H1 (cell line): Measurements from ENCODE around the gene ABHD16A. TPM values are rescaled to one million over a fixed set of nuclear protein-coding genes. Genes with fewer than 3 reads are reported as not detected.

Experiments used
- CTCF ChIA-PET: fragments of 300-600 bp; sonication (Branson Sonifier 250); formaldehyde crosslinking; loops from one replicate; lab custom pipeline; 2021; ENCODE audit not compliant: partially characterized antibody; lab: Charles Lee
- POLR2A ChIA-PET: fragments of 300-600 bp; sonication (Branson Sonifier 250); formaldehyde crosslinking; loops from one replicate; lab custom pipeline; 2021; ENCODE audit warnings: inconsistent platforms; ENCODE audit not compliant: partially characterized antibody; lab: Charles Lee
- DNase-seq, 2 experiments: peaks; one replicate each; pipeline versions ENCODE4 v3.0.0 to v3.0.0-alpha.2; 2010 to 2022; ENCODE audit warnings: low spot score in 2 of 2, low read depth in 1 of 2, mixed read lengths in 1 of 2
- FAIRE-seq: peaks from 2 replicates; lab custom pipeline; 2011; peaks lifted over from hg19 to GRCh38; lab: Jason Lieb, UNC
- H2AFZ ChIP-seq: 2 replicates; pipeline ENCODE4 v1.8.1; 2012; ENCODE audit warnings: low read length, inconsistent platforms
- H2AK5ac ChIP-seq: 2 replicates; pipeline ENCODE4 v1.6.1; 2013; ENCODE audit warnings: low read depth, low read length
- H2BK120ac ChIP-seq: replicated peaks from 2 replicates; pipeline ENCODE3; 2013; ENCODE audit warnings: low read depth, low read length, inconsistent platforms
- H2BK12ac ChIP-seq: 2 replicates; pipeline ENCODE4 v1.6.1; 2013; ENCODE audit warnings: low read depth, low read length
- H2BK15ac ChIP-seq: 2 replicates; pipeline ENCODE4 v1.6.1; 2013; ENCODE audit warnings: low read length
- H2BK20ac ChIP-seq: 2 replicates; pipeline ENCODE4 v1.6.1; 2013; ENCODE audit warnings: low read length
- H2BK5ac ChIP-seq: 2 replicates; pipeline ENCODE4 v1.6.1; 2013; ENCODE audit warnings: low read depth, low read length
- H3K14ac ChIP-seq: 2 replicates; pipeline ENCODE4 v1.6.1; 2013; ENCODE audit warnings: inconsistent platforms; ENCODE audit not compliant: insufficient read length
- H3K18ac ChIP-seq: 2 replicates; pipeline ENCODE4 v1.6.1; 2013; ENCODE audit warnings: low read length; ENCODE audit errors: extremely low read depth
- H3K23ac ChIP-seq: 2 replicates; pipeline ENCODE4 v1.6.1; 2013; ENCODE audit warnings: inconsistent platforms; ENCODE audit not compliant: insufficient read length
- H3K23me2 ChIP-seq: 2 replicates; pipeline ENCODE4 v1.6.1; 2013; ENCODE audit warnings: low read depth, low read length
- H3K27ac ChIP-seq: 2 replicates; pipeline ENCODE4 v1.6.1; 2011; ENCODE audit warnings: low read depth, low read length, inconsistent platforms
- H3K27me3 ChIP-seq, 4 experiments: replicated peaks in 1 of 4; 1 replicate in 1 of 4; 2 replicates in 3 of 4; pipeline versions ENCODE4 v1.6.1 to v1.8.1; 2011 to 2013; ENCODE audit warnings: low read length in 3 of 4, mild to moderate bottlenecking in 3 of 4, inconsistent platforms in 2 of 4, mixed read lengths in 2 of 4, moderate library complexity in 1 of 4; ENCODE audit not compliant: control insufficient read depth in 3 of 4, insufficient read depth in 3 of 4; ENCODE audit errors: extremely low read depth in 1 of 4
- H3K36me3 ChIP-seq, 4 experiments: 2 replicates each; pipeline versions ENCODE4 v1.6.1 to v1.8.1; 2011 to 2013; ENCODE audit warnings: mild to moderate bottlenecking in 4 of 4, low read length in 3 of 4, moderate library complexity in 2 of 4, control low read depth in 1 of 4, inconsistent platforms in 1 of 4; ENCODE audit not compliant: insufficient read depth in 4 of 4, control insufficient read depth in 2 of 4
- H3K4ac ChIP-seq: replicated peaks from 2 replicates; pipeline ENCODE3; 2013; ENCODE audit warnings: low read length, low read depth, mixed read lengths, inconsistent platforms; ENCODE audit not compliant: insufficient read length
- H3K4me1 ChIP-seq, 4 experiments: replicated peaks in 1 of 4; 1 replicate in 1 of 4; 2 replicates in 3 of 4; pipeline versions ENCODE4 v1.6.1 to v1.8.1; 2011 to 2013; ENCODE audit warnings: low read length in 3 of 4, inconsistent platforms in 2 of 4, mixed read lengths in 1 of 4; ENCODE audit not compliant: insufficient read depth in 4 of 4, control insufficient read depth in 3 of 4
- H3K4me2 ChIP-seq, 2 experiments: 2 replicates each; pipeline versions ENCODE4 v1.6.1 to v1.8.1; 2011 to 2013; ENCODE audit warnings: low read depth in 2 of 2, low read length in 2 of 2, control low read depth in 1 of 2, inconsistent platforms in 1 of 2, mild to moderate bottlenecking in 1 of 2; ENCODE audit not compliant: insufficient read depth in 1 of 2
- H3K4me3 ChIP-seq, 4 experiments: fragments of 200-600, 300-600 bp in 1 of 4; sonication (generic), shearing (Covaris generic), sonication (Bioruptor Twin) in 1 of 4; 2 replicates each; pipeline versions ENCODE4 v1.5.1 to v1.8.1; 2011 to 2016; ENCODE audit warnings: low read length in 4 of 4, low read depth in 3 of 4, control low read depth in 2 of 4, inconsistent platforms in 2 of 4, mild to moderate bottlenecking in 2 of 4, mixed read lengths in 1 of 4, moderate library complexity in 1 of 4; ENCODE audit not compliant: insufficient read depth in 2 of 4; ENCODE audit errors: extremely low read depth in 1 of 4
- H3K56ac ChIP-seq: replicated peaks from 2 replicates; pipeline ENCODE3; 2013; ENCODE audit warnings: low read depth, mild to moderate bottlenecking, mixed read lengths, low read length, inconsistent platforms; ENCODE audit not compliant: insufficient read length
- H3K79me1 ChIP-seq: 2 replicates; pipeline ENCODE4 v1.6.1; 2013; ENCODE audit warnings: low read depth, low read length, control low read depth
- H3K79me2 ChIP-seq, 2 experiments: 2 replicates each; pipeline versions ENCODE4 v1.6.1 to v1.8.1; 2012 to 2013; ENCODE audit warnings: low read length in 2 of 2, mild to moderate bottlenecking in 2 of 2, inconsistent platforms in 1 of 2; ENCODE audit not compliant: insufficient read depth in 2 of 2, control insufficient read depth in 1 of 2
- H3K9ac ChIP-seq, 4 experiments: replicated peaks in 1 of 4; 1 replicate in 1 of 4; 2 replicates in 3 of 4; pipeline versions ENCODE4 v1.6.1 to v1.8.1; 2011 to 2013; ENCODE audit warnings: low read depth in 3 of 4, low read length in 3 of 4, control low read depth in 2 of 4, mild to moderate bottlenecking in 2 of 4, moderate library complexity in 2 of 4, inconsistent platforms in 1 of 4; ENCODE audit errors: extremely low read depth in 1 of 4
- H3K9me3 ChIP-seq, 2 experiments: 2 replicates each; pipeline versions ENCODE4 v1.6.1 to v1.8.1; 2012 to 2013; ENCODE audit warnings: mild to moderate bottlenecking in 2 of 2, moderate library complexity in 2 of 2, control low read depth in 1 of 2, inconsistent platforms in 1 of 2, low read depth in 1 of 2, low read length in 1 of 2, mixed read lengths in 1 of 2; ENCODE audit not compliant: insufficient read depth in 2 of 2
- H4K20me1 ChIP-seq, 2 experiments: replicated peaks in 1 of 2; 2 replicates each; pipeline versions ENCODE3 to v1.8.1; 2011 to 2013; ENCODE audit warnings: inconsistent platforms in 2 of 2, low read length in 2 of 2, mild to moderate bottlenecking in 1 of 2; ENCODE audit not compliant: insufficient read depth in 2 of 2, control insufficient read depth in 1 of 2
- H4K5ac ChIP-seq: 2 replicates; pipeline ENCODE4 v1.6.1; 2013; ENCODE audit warnings: low read length, low read depth, mixed read lengths, inconsistent platforms; ENCODE audit not compliant: insufficient read length
- H4K8ac ChIP-seq: 2 replicates; pipeline ENCODE4 v1.8.0; 2013; ENCODE audit warnings: mild to moderate bottlenecking, moderate library complexity, low read length, inconsistent platforms; ENCODE audit not compliant: insufficient read depth; ENCODE audit errors: extremely low read depth
- H4K91ac ChIP-seq: replicated peaks from 2 replicates; pipeline ENCODE3; 2013; ENCODE audit warnings: low read length, mixed read lengths, inconsistent platforms; ENCODE audit not compliant: insufficient read length
- CEBPB ChIP-seq: IDR thresholded peaks from 2 replicates; pipeline ENCODE4 v1.6.1; 2012; ENCODE audit warnings: low read depth, low read length
- CREB1 ChIP-seq: IDR thresholded peaks from 2 replicates; pipeline ENCODE4 v1.6.1; 2012; ENCODE audit warnings: inconsistent platforms
- GTF2F1 ChIP-seq: IDR thresholded peaks from 2 replicates; pipeline ENCODE4 v1.6.1; 2012; ENCODE audit warnings: low read depth, low read length, improper control_type of control experiment, borderline replicate concordance
- HDAC6 ChIP-seq: IDR thresholded peaks from one replicate; pipeline ENCODE4 v1.7.1; 2012; ENCODE audit warnings: low read depth, mild to moderate bottlenecking, inconsistent platforms, low read length, moderate library complexity
- KDM4A ChIP-seq: IDR thresholded peaks from one replicate; pipeline ENCODE4 v1.7.1; 2012; ENCODE audit warnings: low read depth, mild to moderate bottlenecking, moderate library complexity, low read length, inconsistent platforms; ENCODE audit not compliant: severe bottlenecking
- NANOG ChIP-seq: IDR thresholded peaks from 2 replicates; pipeline ENCODE4 v1.6.1; 2011; ENCODE audit warnings: low read length, low read depth, mild to moderate bottlenecking, inconsistent platforms; ENCODE audit not compliant: insufficient read depth, poor library complexity, severe bottlenecking
- PHF8 ChIP-seq: fragments of 200-600 bp; sonication (generic); conservative IDR thresholded peaks from 2 replicates; pipeline ENCODE4 v1.7.1; 2012; ENCODE audit warnings: low read depth, mild to moderate bottlenecking, inconsistent platforms, low read length, moderate library complexity
- POLR2A ChIP-seq, 2 experiments: IDR thresholded peaks; 1 replicate in 1 of 2; 2 replicates in 1 of 2; pipeline ENCODE4 v1.6.1; 2011; ENCODE audit warnings: low read depth in 2 of 2, low read length in 2 of 2, mild to moderate bottlenecking in 2 of 2; ENCODE audit errors: control extremely low read depth in 1 of 2
- POU5F1 ChIP-seq: IDR thresholded peaks from 2 replicates; pipeline ENCODE4 v1.6.1; 2011; ENCODE audit warnings: low read depth, mild to moderate bottlenecking, low read length, moderate library complexity
- RBBP5 ChIP-seq: IDR thresholded peaks from 2 replicates; pipeline ENCODE4 v1.7.1; 2012; ENCODE audit warnings: low read depth, mild to moderate bottlenecking, inconsistent platforms, low read length, moderate library complexity, borderline replicate concordance
- RFX5 ChIP-seq: IDR thresholded peaks from 2 replicates; pipeline ENCODE4 v1.6.1; 2011; ENCODE audit warnings: low read depth, low read length, improper control_type of control experiment, borderline replicate concordance
- SAP30 ChIP-seq: fragments of 300-600 bp; sonication (generic); IDR thresholded peaks from 2 replicates; pipeline ENCODE4 v1.7.1; 2012; ENCODE audit warnings: low read length, moderate library complexity, mild to moderate bottlenecking, inconsistent platforms; ENCODE audit not compliant: insufficient read depth, insufficient replicate concordance
- SRF ChIP-seq: IDR thresholded peaks from 2 replicates; pipeline ENCODE4 v1.6.1; 2011; ENCODE audit warnings: mild to moderate bottlenecking, low read depth, low read length, moderate library complexity
- SUZ12 ChIP-seq: fragments of 200-600 bp; sonication (generic); IDR thresholded peaks from 2 replicates; pipeline ENCODE4 v1.6.1; 2012; ENCODE audit warnings: mild to moderate bottlenecking, inconsistent platforms, low read length, moderate library complexity, mixed read lengths
- WGBS, 2 experiments: shearing (Covaris generic) in 1 of 2; methylation state at CpG; one replicate each; pipeline versions ENCODE4 v1.1.6 to v1.1.7; 2013 to 2015; ENCODE audit warnings: low lambda C conversion rate in 2 of 2, mixed read lengths in 2 of 2, inconsistent platforms in 1 of 2, low coverage in 1 of 2, missing lambda C conversion rate in 1 of 2; ENCODE audit not compliant: insufficient replicate concordance in 2 of 2, insufficient coverage in 1 of 2, insufficient read length in 1 of 2; ENCODE audit errors: extremely low coverage in 1 of 2, missing lambda C conversion rate in 1 of 2; 5-methylcytosine and 5-hydroxymethylcytosine counted together
- polyA plus RNA-seq, 7 experiments: library from polyadenylated mRNA; depleted of rRNA in 3 of 7; stranded (reverse) in 5 of 7; unstranded in 2 of 7; fragments of >200 nt in 5 of 7; fragments of 200-250 nt in 2 of 7; gene quantifications; 1 replicate in 5 of 7; 2 replicates in 1 of 7; 4 replicates in 1 of 7; pipeline versions ENCODE4 v1.2.1 to v1.2.3, GENCODE V29; 2011 to 2013; ENCODE audit warnings: missing spikeins in 2 of 7, mixed read lengths in 2 of 7
- total RNA-seq: library from RNA; stranded (reverse); fragmentation: NEBNext Ultra II Directional; extraction: Animal tissue kit (Norgen Biotek cat#: 25700); gene quantifications from 2 replicates; pipeline ENCODE4 v1.2.1, GENCODE V29; 2021

ABHD16A gene
- total and polyA plus RNA-seq, 2 of the 8 experiments (the other 6 are each of a cell fraction or from before 2014, with no cell fraction given) = 32.9 to 40.2 TPM

DNA sequence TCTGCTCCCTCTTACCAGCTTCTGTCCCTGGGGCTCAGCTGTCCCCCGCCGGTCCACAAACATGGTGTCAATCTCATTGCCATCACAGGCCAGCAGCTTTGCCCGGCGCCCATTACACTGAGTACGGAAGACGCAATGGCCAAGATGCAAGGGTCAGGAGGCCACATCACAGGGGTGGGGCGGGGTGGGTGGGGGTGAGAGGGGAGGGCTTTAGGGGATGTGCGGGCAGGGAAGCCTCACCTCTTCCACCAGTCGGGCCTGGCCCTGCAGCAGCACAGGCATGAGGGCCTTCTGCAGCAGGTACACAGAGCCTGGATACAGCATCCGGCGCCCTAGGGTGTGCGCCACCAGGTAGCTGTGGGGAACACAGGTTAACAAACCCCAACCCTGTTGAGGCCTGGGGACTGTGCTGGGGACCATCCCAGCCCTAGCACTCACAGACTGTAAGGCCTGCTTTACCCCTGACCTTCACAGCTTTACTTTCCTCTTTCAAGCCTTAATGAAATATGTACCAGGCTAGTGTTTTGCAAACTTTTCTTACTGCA is 11.5 kb downstream of the ABHD16A start:
- Histone ChIP-seq H3K23ac (no peak overlapping the region), H2BK5ac (no peak overlapping the region), H3K79me1 (no peaks in the 10 kb centered on the region), H2BK12ac (no peak overlapping the region), H3K79me2 (no peaks in the 10 kb centered on the region), H2BK20ac (no peak overlapping the region), H2AK5ac (no peak overlapping the region), H4K91ac (no peak overlapping the region), H4K5ac (no peak overlapping the region), H3K4me3 (no peak overlapping the region), H3K9ac (no peak overlapping the region), H3K56ac (no peak overlapping the region), H3K9me3 (no peaks in the 10 kb centered on the region), H3K4me2 (no peak overlapping the region), H2BK15ac (no peak overlapping the region), H3K23me2 (no peaks in the 10 kb centered on the region), H3K14ac (no peak overlapping the region), H4K20me1 (no peaks in the 10 kb centered on the region), H3K4ac (no peak overlapping the region), H3K27me3 (no peaks in the 10 kb centered on the region), H2AFZ (no peak overlapping the region), H2BK120ac (no peak overlapping the region), H3K18ac (no peak overlapping the region), H4K8ac (no peak overlapping the region), H3K27ac (no peak overlapping the region), H3K36me3 (peaks cover 9 to 28% (median 18%) of the 10 kb centered on the region in 4 experiments; a peak in 5 of 8 replicates), H3K4me1 (peaks cover 0 to 1% (median 0%) of the 10 kb centered on the region in 4 experiments; a peak in 2 of 7 replicates)
- ChIA-PET CTCF (interaction anchor here (0.6 to 5.8 kb wide), 13 partner anchors 10 to 99 kb away, joined by 3 to 26 read pairs (median 5); partner anchors contain the start of genes BAG6, CSNK2B, DDAH2 and GPANK1), POLR2A (interaction anchor here (0.7 to 6.6 kb wide), 10 partner anchors 8 to 205 kb away, joined by 3 to 33 read pairs (median 4); partner anchors contain the start of genes BAG6, EHMT2, LSM2 and LY6G6D)
- FAIRE-seq (no peak), DNase-seq (no peak)
- 96% methylated on average over 12 of the region's 12 CpGs; no CpG with 5 or more reads in 1 of the 2 experiments for WGBS, 2 experiments
- TF ChIP-seq RFX5 (no peak), GTF2F1 (no peak), NANOG (no peak), CREB1 (no peak), POLR2A (IDR thresholded peaks at IDR 0.05; ENCODE audit: control extremely low read depth in 1 of 2, low read depth in 2 of 2, low read length in 2 of 2) (no peak), CEBPB (no peak), PHF8 (no peak), SRF (no peak), SAP30 (no peak), KDM4A (no peak), HDAC6 (no peak), RBBP5 (no peak), POU5F1 (no peak), SUZ12 (no peak)
